ENCODE data around the gene TMEM132C.

The TMEM132C gene

GRCh38 chr12:128313931-128314330, 47.0 kb downstream of the TMEM132C start:
- no peak overlapping the region for H4K91ac ChIP-seq (ENCODE audit: low read length)
- H3K14ac ChIP-seq (ENCODE audit: low read length in 2 of 2): no peak overlapping the region
- no peak for DNase-seq
- H3K4me2 ChIP-seq (ENCODE audit: low read length, poor library complexity, severe bottlenecking): no peak overlapping the region
- H3K9ac ChIP-seq (ENCODE audit: low read length): no peak overlapping the region
- H4K8ac ChIP-seq (ENCODE audit: low read length): no peak overlapping the region
- no peak overlapping the region for H3K27ac ChIP-seq (ENCODE audit: low read length, poor library complexity, severe bottlenecking)
- H2AFZ ChIP-seq (ENCODE audit: low read depth, low read length): no peak overlapping the region
- no peak overlapping the region for H2BK120ac ChIP-seq (ENCODE audit: low read depth, low read length)
- no peak overlapping the region for H3K4me3 ChIP-seq (ENCODE audit: insufficient read depth in 1 of 2, low read depth in 1 of 2, low read length in 2 of 2)
- H2AK5ac ChIP-seq (ENCODE audit: low read length, severe bottlenecking): no peak overlapping the region
- no peaks in the 10 kb centered on the region for H3K27me3 ChIP-seq (ENCODE audit: control insufficient read depth in 1 of 2, insufficient read depth in 1 of 2, low read length in 2 of 2)
- H2BK12ac ChIP-seq (ENCODE audit: low read length in 2 of 2): no peak overlapping the region
- no peaks in the 10 kb centered on the region for H3K36me3 ChIP-seq (ENCODE audit: control insufficient read depth in 1 of 2, insufficient read depth in 2 of 2, low read depth in 1 of 2, low read length in 2 of 2)
- H3K23ac ChIP-seq (ENCODE audit: low read length in 2 of 2): no peak overlapping the region
- H3K18ac ChIP-seq (ENCODE audit: low read depth in 1 of 2, low read length in 2 of 2): no peak overlapping the region
- no peak overlapping the region for H3K4ac ChIP-seq (ENCODE audit: low read depth in 1 of 2, low read length in 2 of 2)
- H3K79me1 ChIP-seq (replicated peaks; ENCODE audit: low read length, poor library complexity, severe bottlenecking): no peaks in the 10 kb centered on the region
- H2BK5ac ChIP-seq (ENCODE audit: low read depth, low read length, poor library complexity, severe bottlenecking): no peak overlapping the region
- no peak overlapping the region for H2BK15ac ChIP-seq (ENCODE audit: low read depth, poor library complexity, severe bottlenecking)
- no peaks in the 10 kb centered on the region for H3K4me1 ChIP-seq (ENCODE audit: control insufficient read depth, insufficient read depth, low read depth, low read length)
- WGBS: 48% methylated on average over 1 of the region's 2 CpGs
- H3K9me3 ChIP-seq (ENCODE audit: control insufficient read depth, low read length): peaks cover 10% of the 10 kb centered on the region

- Histone ChIP-seq H2AFZ (ENCODE audit: low read depth, low read length) (no peak overlapping the region), H3K4me2 (ENCODE audit: low read length, poor library complexity, severe bottlenecking) (no peak overlapping the region), H2BK120ac (ENCODE audit: low read depth, low read length) (no peak overlapping the region), H3K27me3 (ENCODE audit: control insufficient read depth in 1 of 2, insufficient read depth in 1 of 2, low read length in 2 of 2) (no peaks in the 10 kb centered on the region), H2BK15ac (ENCODE audit: low read depth, poor library complexity, severe bottlenecking) (no peak overlapping the region), H3K27ac (ENCODE audit: low read length, poor library complexity, severe bottlenecking) (no peak overlapping the region), H3K23ac (ENCODE audit: low read length in 2 of 2) (no peak overlapping the region), H3K79me1 (replicated peaks; ENCODE audit: low read length, poor library complexity, severe bottlenecking) (no peaks in the 10 kb centered on the region), H2BK5ac (ENCODE audit: low read depth, low read length, poor library complexity, severe bottlenecking) (no peak overlapping the region), H4K91ac (ENCODE audit: low read length) (no peak overlapping the region), H3K14ac (ENCODE audit: low read length in 2 of 2) (no peak overlapping the region), H3K36me3 (ENCODE audit: control insufficient read depth in 1 of 2, insufficient read depth in 2 of 2, low read depth in 1 of 2, low read length in 2 of 2) (no peaks in the 10 kb centered on the region), H3K18ac (ENCODE audit: low read depth in 1 of 2, low read length in 2 of 2) (no peak overlapping the region), H3K9me3 (ENCODE audit: control insufficient read depth, low read length) (peaks cover 10% of the 10 kb centered on the region), H3K9ac (ENCODE audit: low read length) (no peak overlapping the region), H2AK5ac (ENCODE audit: low read length, severe bottlenecking) (no peak overlapping the region), H2BK12ac (ENCODE audit: low read length in 2 of 2) (no peak overlapping the region), H3K4me3 (ENCODE audit: insufficient read depth in 1 of 2, low read depth in 1 of 2, low read length in 2 of 2) (no peak overlapping the region), H4K8ac (ENCODE audit: low read length) (no peak overlapping the region), H3K4me1 (ENCODE audit: control insufficient read depth, insufficient read depth, low read depth, low read length) (no peaks in the 10 kb centered on the region), H3K4ac (ENCODE audit: low read depth in 1 of 2, low read length in 2 of 2) (no peak overlapping the region)
- no peak for DNase-seq
- 67% methylated on average over 3 of the region's 3 CpGs for WGBS
Measured at GRCh38 chr12:128314611-128315010, 47.6 kb downstream of the TMEM132C start.

- no peaks in the 10 kb centered on the region for H3K4me1 ChIP-seq (ENCODE audit: control insufficient read depth, insufficient read depth, low read depth, low read length)
- H3K23ac ChIP-seq (ENCODE audit: low read length in 2 of 2): no peak overlapping the region
- H3K27me3 ChIP-seq (ENCODE audit: control insufficient read depth in 1 of 2, insufficient read depth in 1 of 2, low read length in 2 of 2): no peaks in the 10 kb centered on the region
- H2BK12ac ChIP-seq (ENCODE audit: low read length in 2 of 2): no peak overlapping the region
- no peak overlapping the region for H2BK15ac ChIP-seq (ENCODE audit: low read depth, poor library complexity, severe bottlenecking)
- no peak overlapping the region for H2AFZ ChIP-seq (ENCODE audit: low read depth, low read length)
- no peak overlapping the region for H3K4me3 ChIP-seq (ENCODE audit: insufficient read depth in 1 of 2, low read depth in 1 of 2, low read length in 2 of 2)
- H3K4ac ChIP-seq (ENCODE audit: low read depth in 1 of 2, low read length in 2 of 2): no peak overlapping the region
- no peak overlapping the region for H2BK5ac ChIP-seq (ENCODE audit: low read depth, low read length, poor library complexity, severe bottlenecking)
- H3K27ac ChIP-seq (ENCODE audit: low read length, poor library complexity, severe bottlenecking): no peak overlapping the region
- WGBS: 73% methylated on average over 5 of the region's 6 CpGs
- no peak overlapping the region for H3K4me2 ChIP-seq (ENCODE audit: low read length, poor library complexity, severe bottlenecking)
- H4K91ac ChIP-seq (ENCODE audit: low read length): no peak overlapping the region
- peaks cover 5% of the 10 kb centered on the region for H3K9me3 ChIP-seq (ENCODE audit: control insufficient read depth, low read length)
- H3K79me1 ChIP-seq (replicated peaks; ENCODE audit: low read length, poor library complexity, severe bottlenecking): no peaks in the 10 kb centered on the region
- no peaks in the 10 kb centered on the region for H3K36me3 ChIP-seq (ENCODE audit: control insufficient read depth in 1 of 2, insufficient read depth in 2 of 2, low read depth in 1 of 2, low read length in 2 of 2)
- no peak overlapping the region for H3K9ac ChIP-seq (ENCODE audit: low read length)
- no peak overlapping the region for H3K14ac ChIP-seq (ENCODE audit: low read length in 2 of 2)
- no peak for DNase-seq
- no peak overlapping the region for H2BK120ac ChIP-seq (ENCODE audit: low read depth, low read length)
- H2AK5ac ChIP-seq (ENCODE audit: low read length, severe bottlenecking): no peak overlapping the region
- H3K18ac ChIP-seq (ENCODE audit: low read depth in 1 of 2, low read length in 2 of 2): no peak overlapping the region
- no peak overlapping the region for H4K8ac ChIP-seq (ENCODE audit: low read length)
Measured at GRCh38 chr12:128316078-128316477, 49.1 kb downstream of the TMEM132C start.

GRCh38 chr12:128316973-128317526, 50.1 kb downstream of the TMEM132C start:
- no peaks in the 10 kb centered on the region for H3K79me1 ChIP-seq (replicated peaks; ENCODE audit: low read length, poor library complexity, severe bottlenecking)

More at GRCh38 chr12:128316973-128317526, 50.1 kb downstream of the TMEM132C start:
- Histone ChIP-seq H3K27ac (ENCODE audit: low read length, poor library complexity, severe bottlenecking) (no peak overlapping the region), H3K36me3 (ENCODE audit: control insufficient read depth in 1 of 2, insufficient read depth in 2 of 2, low read depth in 1 of 2, low read length in 2 of 2) (no peaks in the 10 kb centered on the region), H3K27me3 (ENCODE audit: control insufficient read depth in 1 of 2, insufficient read depth in 1 of 2, low read length in 2 of 2) (no peaks in the 10 kb centered on the region), H3K4ac (ENCODE audit: low read depth in 1 of 2, low read length in 2 of 2) (no peak overlapping the region), H4K8ac (ENCODE audit: low read length) (no peak overlapping the region), H2BK120ac (ENCODE audit: low read depth, low read length) (no peak overlapping the region), H3K9ac (ENCODE audit: low read length) (peak overlapping the region; percentile 15), H3K9me3 (ENCODE audit: control insufficient read depth, low read length) (peaks cover 9% of the 10 kb centered on the region), H2BK5ac (ENCODE audit: low read depth, low read length, poor library complexity, severe bottlenecking) (no peak overlapping the region), H3K18ac (ENCODE audit: low read depth in 1 of 2, low read length in 2 of 2) (no peak overlapping the region), H3K4me3 (ENCODE audit: insufficient read depth in 1 of 2, low read depth in 1 of 2, low read length in 2 of 2) (no peak overlapping the region), H3K14ac (ENCODE audit: low read length in 2 of 2) (no peak overlapping the region), H3K4me2 (ENCODE audit: low read length, poor library complexity, severe bottlenecking) (no peak overlapping the region), H4K91ac (ENCODE audit: low read length) (no peak overlapping the region), H3K23ac (ENCODE audit: low read length in 2 of 2) (no peak overlapping the region), H2BK15ac (ENCODE audit: low read depth, poor library complexity, severe bottlenecking) (no peak overlapping the region), H2AK5ac (ENCODE audit: low read length, severe bottlenecking) (no peak overlapping the region), H3K4me1 (ENCODE audit: control insufficient read depth, insufficient read depth, low read depth, low read length) (no peaks in the 10 kb centered on the region), H2BK12ac (ENCODE audit: low read length in 2 of 2) (no peak overlapping the region), H2AFZ (ENCODE audit: low read depth, low read length) (no peak overlapping the region)
- WGBS: 71% methylated on average over 3 of the region's 4 CpGs
- no peak for DNase-seq
